Nephron progenitor cell (in vitro differentiated cells): ENCODE data around the gene CACNA1C.

Experiments
- DNase-seq: peaks from one replicate; pipeline ENCODE4 v3.0.0; 2021
- H3K27ac Mint-ChIP-seq: 2 replicates; pipeline ENCODE4 v1.8.0; 2021; ENCODE audit warnings: mild to moderate bottlenecking, moderate library complexity, mixed read lengths
- H3K27me3 Mint-ChIP-seq: 2 replicates; pipeline ENCODE4 v1.8.0; 2021; ENCODE audit warnings: mild to moderate bottlenecking, low read depth, mixed read lengths; ENCODE audit not compliant: poor library complexity
- H3K36me3 Mint-ChIP-seq: 2 replicates; pipeline ENCODE4 v1.8.0; 2021; ENCODE audit warnings: low read depth, mixed read lengths
- H3K4me1 Mint-ChIP-seq: 2 replicates; pipeline ENCODE4 v1.8.0; 2021; ENCODE audit warnings: mixed read lengths
- H3K4me3 Mint-ChIP-seq: 2 replicates; pipeline ENCODE4 v1.8.0; 2021; ENCODE audit warnings: mild to moderate bottlenecking, moderate library complexity, mixed read lengths
- H3K9me3 Mint-ChIP-seq: 2 replicates; pipeline ENCODE4 v1.8.0; 2021; ENCODE audit warnings: mild to moderate bottlenecking, moderate library complexity, mixed read lengths
- CTCF ChIP-seq: fragments of 200-600 bp; sonication (generic); IDR thresholded peaks from 2 replicates; pipeline ENCODE4 v1.5.0; 2021; ENCODE audit warnings: antibody characterized with exemption

CACNA1C gene

DNA sequence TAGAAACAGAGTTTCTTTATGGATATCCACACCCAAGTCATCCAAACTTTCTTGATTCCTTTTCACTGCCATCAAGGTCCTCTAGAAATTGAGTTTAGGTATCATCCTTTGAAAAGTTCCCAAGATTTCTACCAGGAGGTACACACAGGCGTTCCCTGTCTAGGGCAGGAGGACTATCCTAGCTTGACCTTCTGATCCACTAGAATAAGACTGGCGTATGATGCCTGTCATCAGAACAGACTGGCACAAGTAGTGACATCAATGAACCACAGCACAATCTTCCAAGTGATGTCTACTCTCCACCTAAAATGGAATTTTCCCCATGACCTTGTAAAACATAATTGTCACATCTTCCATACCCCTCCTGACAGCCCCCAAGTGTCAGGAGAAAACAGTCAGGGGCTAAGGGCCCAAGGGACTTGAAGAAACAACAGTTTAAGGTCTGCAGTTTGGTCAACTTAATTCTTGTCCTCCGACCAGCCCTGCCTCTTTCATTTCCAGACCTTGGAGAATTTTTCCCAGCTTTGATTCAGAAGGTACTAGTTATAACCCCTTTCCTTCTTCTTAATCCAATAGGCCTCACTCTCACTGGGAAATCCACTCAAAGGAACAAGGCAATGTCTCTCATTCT, 641.3 kb downstream of the CACNA1C start:
- no peaks in the 10 kb centered on the region for H3K36me3 Mint-ChIP-seq
- H3K27ac Mint-ChIP-seq, result no peak overlapping the region
- H3K4me1 Mint-ChIP-seq, result peaks cover 24% of the 10 kb centered on the region
- H3K9me3 Mint-ChIP-seq, result peaks cover 31% of the 10 kb centered on the region
- H3K27me3 Mint-ChIP-seq, result peaks cover 79% of the 10 kb centered on the region
- DNase-seq, result no peak
- TF ChIP-seq CTCF, result no peak
- H3K4me3 Mint-ChIP-seq, result peak overlapping the region; percentile 32

- peaks cover 73% of the 10 kb centered on the region for H3K27me3 Mint-ChIP-seq
- no peak overlapping the region for H3K4me3 Mint-ChIP-seq
- H3K27ac Mint-ChIP-seq, result no peak overlapping the region
- no peak for DNase-seq
- peaks cover 45% of the 10 kb centered on the region for H3K9me3 Mint-ChIP-seq
- H3K4me1 Mint-ChIP-seq, result peaks cover 13% of the 10 kb centered on the region
- no peaks in the 10 kb centered on the region for H3K36me3 Mint-ChIP-seq
- TF ChIP-seq CTCF, result no peak
Measured at GRCh38 chr12:2696136-2696535, 643.3 kb downstream of the CACNA1C start.

DNA sequence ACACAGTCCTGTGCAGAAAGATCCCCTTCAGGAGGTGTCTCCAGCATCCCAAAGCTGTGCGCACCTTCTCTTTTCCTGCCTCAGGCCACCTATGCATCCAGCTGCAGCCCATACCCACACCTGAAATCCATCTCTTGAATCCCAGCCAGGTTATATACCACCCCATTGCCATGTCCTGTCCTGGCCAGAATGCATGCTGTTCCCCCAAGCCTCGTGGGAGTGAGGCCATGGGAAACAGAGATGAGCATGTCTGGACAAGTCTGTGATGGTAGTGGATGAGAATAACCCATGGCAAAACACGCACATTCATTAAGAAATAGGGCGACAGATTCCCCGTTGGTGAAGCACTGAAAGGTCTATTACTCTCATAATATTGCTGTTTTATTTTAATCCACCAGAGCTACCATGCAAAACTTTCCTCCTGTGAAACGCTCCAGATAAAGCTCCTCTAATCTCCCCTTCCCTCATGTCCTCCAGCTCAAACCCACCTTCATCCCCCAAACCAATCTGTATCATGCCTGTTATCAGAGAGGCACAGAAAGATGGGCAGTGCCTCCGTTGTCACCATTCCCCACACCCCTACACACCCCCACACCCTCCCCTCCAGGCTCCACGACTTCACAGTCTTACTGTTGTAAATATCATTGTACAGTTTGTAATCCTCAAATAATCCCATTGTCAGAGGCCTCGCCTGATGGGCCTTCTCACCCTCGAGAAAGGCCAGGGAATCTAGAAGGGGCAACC, 644.4 kb downstream of the CACNA1C start:
- Mint-ChIP-seq H3K9me3 (peaks cover 45% of the 10 kb centered on the region), H3K36me3 (no peaks in the 10 kb centered on the region), H3K27me3 (peaks cover 74% of the 10 kb centered on the region), H3K4me1 (peaks cover 6% of the 10 kb centered on the region), H3K4me3 (no peak overlapping the region), H3K27ac (no peak overlapping the region)
- no peak for DNase-seq
- no peak for TF ChIP-seq CTCF

GRCh38 chr12:2698566-2698965, 645.8 kb downstream of the CACNA1C start:
- H3K4me1 Mint-ChIP-seq, result no peaks in the 10 kb centered on the region
- no peak overlapping the region for H3K4me3 Mint-ChIP-seq
- H3K27ac Mint-ChIP-seq, result no peak overlapping the region
- H3K9me3 Mint-ChIP-seq, result peaks cover 41% of the 10 kb centered on the region
- no peak for DNase-seq
- H3K27me3 Mint-ChIP-seq, result peaks cover 70% of the 10 kb centered on the region
- no peaks in the 10 kb centered on the region for H3K36me3 Mint-ChIP-seq
- no peak for TF ChIP-seq CTCF

DNA sequence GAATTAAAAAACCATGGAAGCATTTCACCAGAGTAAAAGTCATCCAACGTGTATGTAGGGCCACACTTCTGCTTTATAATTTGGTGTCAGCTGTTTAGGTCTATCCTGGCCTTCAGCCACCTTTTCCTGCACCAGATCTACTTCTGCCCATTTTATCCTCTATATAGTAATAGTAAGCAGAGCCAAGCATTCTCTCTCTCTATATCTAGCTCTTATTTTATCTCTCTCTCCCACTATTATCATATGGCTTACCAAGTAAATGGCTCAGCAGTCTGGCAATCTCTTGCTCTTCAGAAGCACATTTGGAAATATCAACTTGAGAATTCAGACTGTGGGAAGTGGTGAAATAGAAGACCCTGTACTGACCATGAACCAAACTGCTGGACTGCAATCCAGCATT, 657.9 kb downstream of the CACNA1C start:
- Mint-ChIP-seq H3K4me1 (no peaks in the 10 kb centered on the region), H3K36me3 (no peaks in the 10 kb centered on the region), H3K4me3 (no peak overlapping the region), H3K27ac (no peak overlapping the region), H3K27me3 (peaks cover 70% of the 10 kb centered on the region), H3K9me3 (peaks cover 26% of the 10 kb centered on the region)
- no peak for DNase-seq
- no peak for TF ChIP-seq CTCF

DNA sequence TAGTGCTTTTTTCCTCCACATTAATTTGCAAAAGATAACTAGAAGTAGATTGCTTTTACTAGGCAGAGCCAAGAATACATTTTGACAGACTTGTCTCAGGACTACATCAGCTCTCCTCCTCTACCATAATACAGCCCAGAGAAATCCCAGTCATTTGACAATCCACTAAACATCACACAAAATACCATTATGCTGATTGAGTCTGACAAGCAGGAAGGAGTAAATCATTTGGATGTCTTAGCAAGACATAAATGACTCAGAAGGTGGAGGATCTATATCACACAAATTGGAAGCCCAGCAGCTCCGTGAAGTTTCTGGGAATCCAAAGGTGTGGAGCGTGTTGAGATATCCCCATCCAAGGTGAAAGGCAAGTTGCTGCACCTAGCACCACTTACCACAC, 666.6 kb downstream of the CACNA1C start:
- H3K9me3 Mint-ChIP-seq, result no peaks in the 10 kb centered on the region
- no peak overlapping the region for H3K27ac Mint-ChIP-seq
- peaks cover 51% of the 10 kb centered on the region for H3K27me3 Mint-ChIP-seq
- TF ChIP-seq CTCF, result no peak
- no peaks in the 10 kb centered on the region for H3K36me3 Mint-ChIP-seq
- DNase-seq, result no peak
- no peaks in the 10 kb centered on the region for H3K4me1 Mint-ChIP-seq
- H3K4me3 Mint-ChIP-seq, result no peak overlapping the region
